Measurements from ENCODE around the gene USP6NL. TPM values are rescaled to one million over a fixed set of nuclear protein-coding genes. Genes with fewer than 3 reads are reported as not detected.

USP6NL gene
- total and polyA plus RNA-seq, 5 donors from 2014 or later = 0.46 to 2.8 (median 1.7) TPM

DNA sequence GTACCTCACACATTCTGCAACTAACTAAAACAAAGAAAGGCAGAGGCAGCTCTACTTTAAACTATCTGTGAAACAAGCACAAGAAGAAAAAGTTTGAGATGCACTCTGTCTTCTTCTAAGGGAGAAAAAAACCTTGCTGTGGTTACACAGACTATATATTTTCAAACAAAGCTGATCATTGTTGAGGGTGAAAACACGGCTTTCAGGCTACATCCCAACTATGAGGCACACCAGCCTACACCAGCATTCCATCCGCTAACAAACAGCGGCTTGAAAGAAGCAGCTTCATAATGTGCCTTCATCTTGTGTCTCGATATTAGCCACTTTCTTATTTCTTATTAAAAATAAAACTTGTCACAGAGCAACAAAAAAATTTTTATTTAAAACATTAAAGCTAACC lies 79.1 kb downstream of the USP6NL start:
- Mint-ChIP-seq H3K9me3 (no peaks in the 10 kb centered on the region), H3K4me1 (peaks cover 0 to 24% (median 16%) of the 10 kb centered on the region in 4 donors), H3K27me3 (peaks cover 13% of the 10 kb centered on the region), H3K36me3 (no peaks in the 10 kb centered on the region), H3K27ac (no peak overlapping the region), H3K4me3 (no peak overlapping the region)
- no peaks in the 10 kb centered on the region for H3K36me3 ChIP-seq (ENCODE audit: control insufficient read depth, insufficient read depth, low read length)
- DNase-seq (no peak), ATAC-seq (ENCODE audit: low read depth in 2 of 2) (no peak)
- no peak overlapping the region for H3K27ac ChIP-seq (ENCODE audit: insufficient read depth, low read length, poor library complexity, severe bottlenecking)
- no peak overlapping the region for H3K4me3 ChIP-seq (ENCODE audit: low read depth, low read length)
- peaks cover 8% of the 10 kb centered on the region for H3K27me3 ChIP-seq (ENCODE audit: control insufficient read depth, insufficient read depth, low read length)
- H3K9me3 ChIP-seq (ENCODE audit: control insufficient read depth in 2 of 2, low read length in 2 of 2) = no peaks in the 10 kb centered on the region
- no peaks in the 10 kb centered on the region for H3K4me1 ChIP-seq (ENCODE audit: control insufficient read depth, insufficient read depth, low read length, poor library complexity, severe bottlenecking)

DNA sequence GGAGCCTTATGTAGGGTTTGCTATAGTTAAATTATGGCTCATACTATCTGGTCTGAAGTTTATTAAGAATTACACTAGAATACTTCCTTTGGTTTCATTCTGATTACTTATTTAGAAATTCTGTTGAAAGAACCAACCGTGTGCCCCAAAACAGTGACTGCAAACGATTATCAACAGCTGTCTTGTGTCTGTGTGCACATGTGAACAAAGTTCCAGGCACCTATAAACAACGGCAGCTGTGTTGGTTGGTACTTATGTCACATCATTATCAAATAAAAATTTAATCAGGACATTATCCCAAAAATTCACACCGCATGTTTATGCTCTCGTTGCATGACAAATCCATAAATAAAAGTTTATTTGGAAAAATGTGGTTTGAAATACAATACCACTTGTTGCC lies 80.6 kb downstream of the USP6NL start:
- Mint-ChIP-seq H3K36me3 (peaks cover 5% of the 10 kb centered on the region), H3K27ac (no peak overlapping the region), H3K27me3 (peaks cover 13% of the 10 kb centered on the region), H3K4me1 (peaks cover 0 to 27% (median 16%) of the 10 kb centered on the region in 4 donors), H3K9me3 (no peaks in the 10 kb centered on the region), H3K4me3 (no peak overlapping the region)
- Histone ChIP-seq H3K4me1 (ENCODE audit: control insufficient read depth, insufficient read depth, low read length, poor library complexity, severe bottlenecking) (no peaks in the 10 kb centered on the region), H3K36me3 (ENCODE audit: control insufficient read depth, insufficient read depth, low read length) (no peaks in the 10 kb centered on the region), H3K9me3 (ENCODE audit: control insufficient read depth in 2 of 2, low read length in 2 of 2) (no peaks in the 10 kb centered on the region), H3K27me3 (ENCODE audit: control insufficient read depth, insufficient read depth, low read length) (peaks cover 8% of the 10 kb centered on the region), H3K4me3 (ENCODE audit: low read depth, low read length) (no peak overlapping the region), H3K27ac (ENCODE audit: insufficient read depth, low read length, poor library complexity, severe bottlenecking) (no peak overlapping the region)
- ATAC-seq (ENCODE audit: low read depth in 2 of 2) = no peak
- no peak for DNase-seq

DNA sequence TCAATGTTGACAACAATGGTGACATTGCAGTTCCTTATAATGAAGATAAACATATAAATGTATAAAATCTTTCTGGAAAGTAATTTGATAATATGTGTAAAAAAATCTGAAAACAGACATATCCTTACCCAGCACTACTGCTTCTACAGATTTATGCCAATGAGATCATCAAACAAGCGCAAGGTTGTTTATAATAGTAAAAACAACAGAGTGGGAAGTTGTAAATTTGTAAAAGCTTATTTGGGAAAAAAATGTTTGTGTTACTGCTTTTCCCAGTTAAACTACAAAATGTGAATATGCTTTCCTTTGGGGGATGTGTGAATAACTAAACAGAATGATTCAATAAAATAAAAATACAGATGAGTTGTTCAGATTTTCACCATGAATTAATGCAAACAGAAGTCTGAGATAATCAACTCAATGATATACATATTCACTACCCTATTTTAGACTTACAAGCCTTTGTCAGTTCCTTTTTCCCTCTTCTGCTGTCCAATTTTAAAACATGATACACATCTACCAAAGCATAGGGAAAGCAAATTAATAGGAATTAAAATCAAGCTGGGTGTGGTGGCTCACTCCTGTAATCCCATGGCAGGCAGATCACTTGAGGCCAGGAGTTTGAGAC lies 82.1 kb downstream of the USP6NL start:
- peaks cover 8% of the 10 kb centered on the region for H3K27me3 ChIP-seq (ENCODE audit: control insufficient read depth, insufficient read depth, low read length)
- H3K27me3 Mint-ChIP-seq = peaks cover 9% of the 10 kb centered on the region
- peaks cover 5% of the 10 kb centered on the region for H3K36me3 Mint-ChIP-seq
- H3K27ac ChIP-seq (ENCODE audit: insufficient read depth, low read length, poor library complexity, severe bottlenecking) = no peak overlapping the region
- DNase-seq = no peak
- no peak overlapping the region for H3K27ac Mint-ChIP-seq
- no peak overlapping the region for H3K4me3 ChIP-seq (ENCODE audit: low read depth, low read length)
- H3K36me3 ChIP-seq (ENCODE audit: control insufficient read depth, insufficient read depth, low read length) = no peaks in the 10 kb centered on the region
- H3K4me1 Mint-ChIP-seq = peaks cover 0 to 27% (median 16%) of the 10 kb centered on the region in 4 donors
- H3K4me3 Mint-ChIP-seq = no peak overlapping the region
- no peaks in the 10 kb centered on the region for H3K4me1 ChIP-seq (ENCODE audit: control insufficient read depth, insufficient read depth, low read length, poor library complexity, severe bottlenecking)
- ATAC-seq (ENCODE audit: low read depth in 2 of 2) = no peak
- no peaks in the 10 kb centered on the region for H3K9me3 Mint-ChIP-seq
- H3K9me3 ChIP-seq (ENCODE audit: control insufficient read depth in 2 of 2, low read length in 2 of 2) = no peaks in the 10 kb centered on the region

DNA sequence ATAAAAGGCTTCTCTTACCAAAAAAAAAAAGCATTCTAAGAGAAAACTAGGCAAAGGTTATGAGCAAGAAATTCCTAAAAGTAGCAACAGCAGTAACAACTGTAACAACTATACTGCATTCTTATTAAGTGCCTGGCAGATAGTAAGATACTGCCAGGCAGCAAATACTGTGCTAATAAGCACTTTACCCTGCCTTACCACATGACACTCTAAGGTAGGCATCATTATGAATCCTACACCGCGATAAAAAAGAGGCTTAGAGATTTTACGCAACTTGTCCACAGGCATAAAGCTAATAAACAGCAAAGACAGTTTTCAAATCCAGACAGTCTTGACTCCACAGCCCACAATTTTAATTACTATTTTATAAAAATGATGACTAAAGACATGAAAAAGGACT lies 83.2 kb downstream of the USP6NL start:
- no peak for DNase-seq
- H3K27me3 ChIP-seq (ENCODE audit: control insufficient read depth, insufficient read depth, low read length) = peaks cover 5% of the 10 kb centered on the region
- Mint-ChIP-seq H3K4me3 (peak overlapping the region in 2 of 4 donors; percentile 26 to 72), H3K4me1 (peaks cover 0 to 18% (median 13%) of the 10 kb centered on the region in 4 donors), H3K36me3 (peaks cover 5% of the 10 kb centered on the region), H3K27me3 (peaks cover 5% of the 10 kb centered on the region), H3K9me3 (no peaks in the 10 kb centered on the region), H3K27ac (peak overlapping the region in 1 of 3 donors; percentile 33)
- no peak overlapping the region for H3K27ac ChIP-seq (ENCODE audit: insufficient read depth, low read length, poor library complexity, severe bottlenecking)
- no peaks in the 10 kb centered on the region for H3K9me3 ChIP-seq (ENCODE audit: control insufficient read depth in 2 of 2, low read length in 2 of 2)
- no peaks in the 10 kb centered on the region for H3K4me1 ChIP-seq (ENCODE audit: control insufficient read depth, insufficient read depth, low read length, poor library complexity, severe bottlenecking)
- no peak for ATAC-seq (ENCODE audit: low read depth in 2 of 2)
- H3K36me3 ChIP-seq (ENCODE audit: control insufficient read depth, insufficient read depth, low read length) = no peaks in the 10 kb centered on the region
- peak overlapping the region; percentile 48 for H3K4me3 ChIP-seq (ENCODE audit: low read depth, low read length)

DNA sequence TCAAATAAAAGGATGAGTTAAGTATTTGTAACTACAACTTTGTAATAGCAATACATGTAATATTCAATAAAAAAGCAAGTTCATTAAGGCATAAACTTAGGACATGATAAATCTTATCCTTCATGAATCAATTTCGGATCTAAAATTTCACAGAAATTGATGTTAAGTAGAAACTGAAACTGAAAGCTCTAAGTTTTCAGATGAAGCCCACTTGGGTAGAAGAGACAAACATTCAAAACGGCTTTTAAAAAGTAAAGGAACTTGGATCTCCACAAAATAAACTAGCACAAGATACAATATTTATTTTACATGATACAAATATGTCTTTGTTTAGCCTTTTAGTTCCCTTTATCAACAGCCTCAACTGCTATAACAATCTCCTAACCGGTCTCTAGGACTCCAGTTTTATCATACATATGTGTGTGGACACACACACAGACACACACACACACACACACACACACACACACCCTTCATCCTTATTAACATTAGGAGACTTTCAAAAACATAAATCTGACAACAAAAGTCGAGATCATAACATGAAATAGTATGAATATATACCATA lies 83.7 kb downstream of the USP6NL start:
- Histone ChIP-seq H3K27me3 (ENCODE audit: control insufficient read depth, insufficient read depth, low read length) (peaks cover 4% of the 10 kb centered on the region), H3K4me1 (ENCODE audit: control insufficient read depth, insufficient read depth, low read length, poor library complexity, severe bottlenecking) (no peaks in the 10 kb centered on the region), H3K9me3 (ENCODE audit: control insufficient read depth in 2 of 2, low read length in 2 of 2) (no peaks in the 10 kb centered on the region), H3K4me3 (ENCODE audit: low read depth, low read length) (peak overlapping the region; percentile 48), H3K36me3 (ENCODE audit: control insufficient read depth, insufficient read depth, low read length) (no peaks in the 10 kb centered on the region), H3K27ac (ENCODE audit: insufficient read depth, low read length, poor library complexity, severe bottlenecking) (no peak overlapping the region)
- H3K9me3 Mint-ChIP-seq = no peaks in the 10 kb centered on the region
- peaks cover 5% of the 10 kb centered on the region for H3K36me3 Mint-ChIP-seq
- peaks cover 0 to 14% (median 12%) of the 10 kb centered on the region in 4 donors for H3K4me1 Mint-ChIP-seq
- H3K27me3 Mint-ChIP-seq = peaks cover 5% of the 10 kb centered on the region
- no peak for ATAC-seq (ENCODE audit: low read depth in 2 of 2)
- peak overlapping the region in 2 of 4 donors; percentile 26 to 72 for H3K4me3 Mint-ChIP-seq
- peak overlapping the region in 2 of 3 donors; percentile 18 to 33 for H3K27ac Mint-ChIP-seq
- peak in 2 of 3 donors; percentile 5 to 46 for DNase-seq

DNA sequence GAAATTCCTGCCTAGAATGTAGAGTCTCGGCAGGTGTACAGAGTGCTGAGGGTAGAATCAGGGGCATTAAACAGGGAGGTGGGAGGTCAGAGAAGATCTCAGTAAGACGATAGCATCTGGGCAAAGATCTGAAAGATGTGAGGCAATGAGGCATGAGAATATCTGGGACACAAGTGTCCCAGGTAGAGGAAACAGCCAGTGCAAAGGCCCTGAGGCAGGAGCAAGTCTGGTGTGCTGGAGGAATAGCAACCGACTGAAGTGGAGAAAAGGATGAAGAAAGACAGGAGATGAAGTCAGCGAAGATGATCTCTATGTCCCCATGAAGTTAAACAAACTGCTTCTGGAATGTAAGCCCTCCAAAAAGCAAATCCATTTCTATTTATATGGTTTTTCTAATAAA lies 84.4 kb downstream of the USP6NL start:
- no peak overlapping the region for H3K4me3 ChIP-seq (ENCODE audit: low read depth, low read length)
- Mint-ChIP-seq H3K27me3 (peaks cover 5% of the 10 kb centered on the region), H3K36me3 (peaks cover 5% of the 10 kb centered on the region), H3K4me1 (peaks cover 0 to 14% (median 12%) of the 10 kb centered on the region in 4 donors), H3K9me3 (no peaks in the 10 kb centered on the region), H3K4me3 (no peak overlapping the region), H3K27ac (peak overlapping the region in 2 of 3 donors; percentile 66 to 73)
- DNase-seq (no peak), ATAC-seq (ENCODE audit: low read depth in 2 of 2) (no peak)
- H3K36me3 ChIP-seq (ENCODE audit: control insufficient read depth, insufficient read depth, low read length) = no peaks in the 10 kb centered on the region
- no peaks in the 10 kb centered on the region for H3K4me1 ChIP-seq (ENCODE audit: control insufficient read depth, insufficient read depth, low read length, poor library complexity, severe bottlenecking)
- H3K9me3 ChIP-seq (ENCODE audit: control insufficient read depth in 2 of 2, low read length in 2 of 2) = no peaks in the 10 kb centered on the region
- peaks cover 4% of the 10 kb centered on the region for H3K27me3 ChIP-seq (ENCODE audit: control insufficient read depth, insufficient read depth, low read length)
- H3K27ac ChIP-seq (ENCODE audit: insufficient read depth, low read length, poor library complexity, severe bottlenecking) = no peak overlapping the region

DNA sequence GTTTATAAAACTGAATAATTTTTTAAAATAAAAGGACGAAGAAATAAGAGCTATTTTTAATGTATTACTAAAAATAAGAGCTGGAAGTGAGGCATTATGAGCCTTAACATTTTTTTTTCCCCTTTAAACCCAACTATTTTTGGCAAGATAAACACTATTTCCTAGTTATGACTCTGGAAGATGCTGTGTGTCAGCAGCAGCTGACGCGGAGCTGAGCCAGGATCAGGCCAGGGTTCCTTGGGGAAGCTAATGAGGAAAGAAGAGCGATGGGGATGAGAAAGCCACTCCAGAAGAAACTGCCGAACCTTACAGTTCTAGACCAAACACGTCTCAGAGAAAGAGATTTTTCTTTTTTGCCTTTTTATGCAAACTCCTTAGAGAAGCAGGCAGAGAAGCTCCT lies 85.9 kb downstream of the USP6NL start:
- H3K4me3 ChIP-seq (ENCODE audit: low read depth, low read length) = no peak overlapping the region
- H3K4me1 Mint-ChIP-seq = peaks cover 0 to 14% (median 12%) of the 10 kb centered on the region in 4 donors
- H3K27ac ChIP-seq (ENCODE audit: insufficient read depth, low read length, poor library complexity, severe bottlenecking) = no peak overlapping the region
- no peak overlapping the region for H3K27ac Mint-ChIP-seq
- H3K4me1 ChIP-seq (ENCODE audit: control insufficient read depth, insufficient read depth, low read length, poor library complexity, severe bottlenecking) = no peaks in the 10 kb centered on the region
- peaks cover 4% of the 10 kb centered on the region for H3K27me3 ChIP-seq (ENCODE audit: control insufficient read depth, insufficient read depth, low read length)
- peaks cover 5% of the 10 kb centered on the region for H3K36me3 Mint-ChIP-seq
- peaks cover 5% of the 10 kb centered on the region for H3K27me3 Mint-ChIP-seq
- H3K4me3 Mint-ChIP-seq = no peak overlapping the region
- no peaks in the 10 kb centered on the region for H3K36me3 ChIP-seq (ENCODE audit: control insufficient read depth, insufficient read depth, low read length)
- H3K9me3 Mint-ChIP-seq = no peaks in the 10 kb centered on the region
- H3K9me3 ChIP-seq (ENCODE audit: control insufficient read depth in 2 of 2, low read length in 2 of 2) = no peaks in the 10 kb centered on the region
- ATAC-seq (ENCODE audit: low read depth in 2 of 2) (no peak), DNase-seq (no peak)

GRCh38 chr10:11522821-11523245 lies 88.6 kb downstream of the USP6NL start:
- Mint-ChIP-seq H3K27ac (no peak overlapping the region), H3K9me3 (no peaks in the 10 kb centered on the region), H3K4me1 (peaks cover 0 to 5% (median 4%) of the 10 kb centered on the region in 4 donors), H3K27me3 (no peaks in the 10 kb centered on the region), H3K4me3 (no peak overlapping the region), H3K36me3 (peaks cover 5% of the 10 kb centered on the region)
- H3K27ac ChIP-seq (ENCODE audit: insufficient read depth, low read length, poor library complexity, severe bottlenecking) = no peak overlapping the region
- ATAC-seq (ENCODE audit: low read depth in 2 of 2) (no peak), DNase-seq (no peak)
- H3K4me1 ChIP-seq (ENCODE audit: control insufficient read depth, insufficient read depth, low read length, poor library complexity, severe bottlenecking) = no peaks in the 10 kb centered on the region
- H3K27me3 ChIP-seq (ENCODE audit: control insufficient read depth, insufficient read depth, low read length) = no peaks in the 10 kb centered on the region
- H3K36me3 ChIP-seq (ENCODE audit: control insufficient read depth, insufficient read depth, low read length) = no peaks in the 10 kb centered on the region
- H3K4me3 ChIP-seq (ENCODE audit: low read depth, low read length) = no peak overlapping the region
- H3K9me3 ChIP-seq (ENCODE audit: control insufficient read depth in 2 of 2, low read length in 2 of 2) = no peaks in the 10 kb centered on the region

All from CD4-positive, CD25-positive, alpha-beta regulatory T cell (primary cell).